Measurements from ENCODE around the gene CEP68.
A peak's percentile ranks its signal among the peaks of the same experiment; 100 is the strongest.

Gene CEP68

GRCh38 chr2:65056215-65057053 lies at the start of gene CEP68:
CEP68 (plus strand) TSS chr2:65056416; CDS start chr2:65069445, 13,029 bp downstream.
- H3K9me3 ChIP-seq (ENCODE audit: insufficient read depth, low read length) = no peaks in the 10 kb centered on the region
- no peaks in the 10 kb centered on the region for H3K36me3 ChIP-seq (ENCODE audit: insufficient read depth, insufficient read length, low read length)
- DNase-seq (ENCODE audit: low read depth, low spot score) = peak; percentile 95
- H3K9ac ChIP-seq (ENCODE audit: insufficient read length, low read depth) = peak within 1 kb of the TSS; percentile 75
- no peaks in the 10 kb centered on the region for H3K27me3 ChIP-seq (ENCODE audit: insufficient read depth, insufficient read length)
- H3K4me1 ChIP-seq (ENCODE audit: insufficient read depth, insufficient read length) = peaks cover 2% of the 10 kb centered on the region
- H3K4me3 ChIP-seq (ENCODE audit: insufficient read length, low read depth) = peak within 1 kb of the TSS; percentile 73
- TF ChIP-seq SUZ12 (IDR thresholded peaks at IDR 0.05; ENCODE audit: extremely low read depth, insufficient read depth, insufficient read length) = no peak
- no peak for TF ChIP-seq YY1 (IDR thresholded peaks at IDR 0.05; ENCODE audit: insufficient read depth, insufficient read length)
- no peak for TF ChIP-seq ZNF274 (IDR thresholded peaks at IDR 0.05; ENCODE audit: low read depth, low read length)

- Histone ChIP-seq H3K4me3 (ENCODE audit: insufficient read length, low read depth) (no peak overlapping the region), H3K27me3 (ENCODE audit: insufficient read depth, insufficient read length) (no peaks in the 10 kb centered on the region), H3K9ac (ENCODE audit: insufficient read length, low read depth) (no peak overlapping the region), H3K36me3 (ENCODE audit: insufficient read depth, insufficient read length, low read length) (peaks cover 25% of the 10 kb centered on the region), H3K4me1 (ENCODE audit: insufficient read depth, insufficient read length) (peaks cover 2% of the 10 kb centered on the region), H3K9me3 (ENCODE audit: insufficient read depth, low read length) (no peaks in the 10 kb centered on the region)
- DNase-seq (ENCODE audit: low read depth, low spot score) = no peak
- TF ChIP-seq SUZ12 (IDR thresholded peaks at IDR 0.05; ENCODE audit: extremely low read depth, insufficient read depth, insufficient read length) (no peak), ZNF274 (IDR thresholded peaks at IDR 0.05; ENCODE audit: low read depth, low read length) (no peak), YY1 (IDR thresholded peaks at IDR 0.05; ENCODE audit: insufficient read depth, insufficient read length) (no peak)
Observed at GRCh38 chr2:65013776-65014175, 42.4 kb upstream of the CEP68 start.

GRCh38 chr2:65015731-65016130 lies 40.5 kb upstream of the CEP68 start:
- Histone ChIP-seq H3K9me3 (ENCODE audit: insufficient read depth, low read length) (no peaks in the 10 kb centered on the region), H3K4me1 (ENCODE audit: insufficient read depth, insufficient read length) (peaks cover 7% of the 10 kb centered on the region), H3K9ac (ENCODE audit: insufficient read length, low read depth) (no peak overlapping the region), H3K27me3 (ENCODE audit: insufficient read depth, insufficient read length) (no peaks in the 10 kb centered on the region), H3K4me3 (ENCODE audit: insufficient read length, low read depth) (no peak overlapping the region), H3K36me3 (ENCODE audit: insufficient read depth, insufficient read length, low read length) (peaks cover 30% of the 10 kb centered on the region)
- DNase-seq (ENCODE audit: low read depth, low spot score) = no peak
- TF ChIP-seq YY1 (IDR thresholded peaks at IDR 0.05; ENCODE audit: insufficient read depth, insufficient read length) (no peak), SUZ12 (IDR thresholded peaks at IDR 0.05; ENCODE audit: extremely low read depth, insufficient read depth, insufficient read length) (no peak), ZNF274 (IDR thresholded peaks at IDR 0.05; ENCODE audit: low read depth, low read length) (no peak)

GRCh38 chr2:65016789-65017188 lies 39.4 kb upstream of the CEP68 start:
- no peak for DNase-seq (ENCODE audit: low read depth, low spot score)
- Histone ChIP-seq H3K27me3 (ENCODE audit: insufficient read depth, insufficient read length) (no peaks in the 10 kb centered on the region), H3K4me1 (ENCODE audit: insufficient read depth, insufficient read length) (peaks cover 14% of the 10 kb centered on the region), H3K9ac (ENCODE audit: insufficient read length, low read depth) (no peak overlapping the region), H3K36me3 (ENCODE audit: insufficient read depth, insufficient read length, low read length) (peaks cover 40% of the 10 kb centered on the region), H3K9me3 (ENCODE audit: insufficient read depth, low read length) (no peaks in the 10 kb centered on the region), H3K4me3 (ENCODE audit: insufficient read length, low read depth) (no peak overlapping the region)
- TF ChIP-seq YY1 (IDR thresholded peaks at IDR 0.05; ENCODE audit: insufficient read depth, insufficient read length) = no peak
- no peak for TF ChIP-seq ZNF274 (IDR thresholded peaks at IDR 0.05; ENCODE audit: low read depth, low read length)
- no peak for TF ChIP-seq SUZ12 (IDR thresholded peaks at IDR 0.05; ENCODE audit: extremely low read depth, insufficient read depth, insufficient read length)

- peaks cover 43% of the 10 kb centered on the region for H3K36me3 ChIP-seq (ENCODE audit: insufficient read depth, insufficient read length, low read length)
- DNase-seq (ENCODE audit: low read depth, low spot score) = no peak
- H3K27me3 ChIP-seq (ENCODE audit: insufficient read depth, insufficient read length) = no peaks in the 10 kb centered on the region
- H3K9ac ChIP-seq (ENCODE audit: insufficient read length, low read depth) = no peak overlapping the region
- peaks cover 14% of the 10 kb centered on the region for H3K4me1 ChIP-seq (ENCODE audit: insufficient read depth, insufficient read length)
- H3K4me3 ChIP-seq (ENCODE audit: insufficient read length, low read depth) = no peak overlapping the region
- no peaks in the 10 kb centered on the region for H3K9me3 ChIP-seq (ENCODE audit: insufficient read depth, low read length)
- TF ChIP-seq SUZ12 (IDR thresholded peaks at IDR 0.05; ENCODE audit: extremely low read depth, insufficient read depth, insufficient read length) (no peak), YY1 (IDR thresholded peaks at IDR 0.05; ENCODE audit: insufficient read depth, insufficient read length) (no peak), ZNF274 (IDR thresholded peaks at IDR 0.05; ENCODE audit: low read depth, low read length) (no peak)
Observed at GRCh38 chr2:65017335-65017734, 38.9 kb upstream of the CEP68 start.

GRCh38 chr2:65018141-65018582 lies 38.1 kb upstream of the CEP68 start:
- no peak for DNase-seq (ENCODE audit: low read depth, low spot score)
- no peak for TF ChIP-seq YY1 (IDR thresholded peaks at IDR 0.05; ENCODE audit: insufficient read depth, insufficient read length)
- TF ChIP-seq ZNF274 (IDR thresholded peaks at IDR 0.05; ENCODE audit: low read depth, low read length) = no peak
- TF ChIP-seq SUZ12 (IDR thresholded peaks at IDR 0.05; ENCODE audit: extremely low read depth, insufficient read depth, insufficient read length) = no peak
- no peaks in the 10 kb centered on the region for H3K27me3 ChIP-seq (ENCODE audit: insufficient read depth, insufficient read length)
- no peaks in the 10 kb centered on the region for H3K9me3 ChIP-seq (ENCODE audit: insufficient read depth, low read length)
- H3K9ac ChIP-seq (ENCODE audit: insufficient read length, low read depth) = no peak overlapping the region
- peaks cover 14% of the 10 kb centered on the region for H3K4me1 ChIP-seq (ENCODE audit: insufficient read depth, insufficient read length)
- peaks cover 48% of the 10 kb centered on the region for H3K36me3 ChIP-seq (ENCODE audit: insufficient read depth, insufficient read length, low read length)
- H3K4me3 ChIP-seq (ENCODE audit: insufficient read length, low read depth) = no peak overlapping the region

GRCh38 chr2:65019010-65019409 lies 37.2 kb upstream of the CEP68 start:
- Histone ChIP-seq H3K9ac (ENCODE audit: insufficient read length, low read depth) (no peak overlapping the region), H3K27me3 (ENCODE audit: insufficient read depth, insufficient read length) (no peaks in the 10 kb centered on the region), H3K9me3 (ENCODE audit: insufficient read depth, low read length) (no peaks in the 10 kb centered on the region), H3K36me3 (ENCODE audit: insufficient read depth, insufficient read length, low read length) (peaks cover 48% of the 10 kb centered on the region), H3K4me3 (ENCODE audit: insufficient read length, low read depth) (no peak overlapping the region), H3K4me1 (ENCODE audit: insufficient read depth, insufficient read length) (peaks cover 14% of the 10 kb centered on the region)
- TF ChIP-seq ZNF274 (IDR thresholded peaks at IDR 0.05; ENCODE audit: low read depth, low read length) (no peak), SUZ12 (IDR thresholded peaks at IDR 0.05; ENCODE audit: extremely low read depth, insufficient read depth, insufficient read length) (no peak), YY1 (IDR thresholded peaks at IDR 0.05; ENCODE audit: insufficient read depth, insufficient read length) (no peak)
- DNase-seq (ENCODE audit: low read depth, low spot score) = no peak

All from NT2/D1 (cell line).